Common myeloid progenitor, CD34-positive (primary cell): Measurements from ENCODE around the gene ALDH5A1.

Source experiments
- CTCF ChIA-PET: fragments of 350-600 bp; sonication (Branson Sonifier 250); formaldehyde crosslinking; loops from one replicate; lab custom pipeline; 2021; ENCODE audit warnings: antibody characterized with exemption; lab: Charles Lee
- POLR2A ChIA-PET: fragments of 350-600 bp; sonication (Branson Sonifier 250); formaldehyde crosslinking; loops from one replicate; lab custom pipeline; 2021; ENCODE audit warnings: antibody characterized with exemption; lab: Charles Lee
- DNase-seq, 3 donors: peaks; one replicate each; pipeline versions ENCODE4 v3.0.0 to v3.0.0-alpha.2; 2013
- H3K27ac ChIP-seq, 2 experiments: 1 replicate in 1 of 2; 2 replicates in 1 of 2; pipeline ENCODE4 v1.7.0; 2013; ENCODE audit warnings: inconsistent platforms in 2 of 2, low read length in 2 of 2, mild to moderate bottlenecking in 2 of 2, low read depth in 1 of 2, moderate library complexity in 1 of 2; ENCODE audit not compliant: severe bottlenecking in 2 of 2, insufficient read depth in 1 of 2, poor library complexity in 1 of 2
- H3K27me3 ChIP-seq, 5 experiments: replicated peaks in 2 of 5; 1 replicate in 3 of 5; 2 replicates in 2 of 5; pipeline versions ENCODE4 v1.6.1 to v1.7.0; 2013; ENCODE audit warnings: low read length in 4 of 5, mild to moderate bottlenecking in 2 of 5, moderate library complexity in 2 of 5, inconsistent platforms in 1 of 5; ENCODE audit not compliant: insufficient read depth in 5 of 5, control insufficient read depth in 4 of 5
- H3K36me3 ChIP-seq, 4 experiments: 1 replicate in 2 of 4; 2 replicates in 2 of 4; pipeline versions ENCODE4 v1.6.1 to v1.7.0; 2013; ENCODE audit warnings: low read length in 3 of 4, control low read depth in 1 of 4, mild to moderate bottlenecking in 1 of 4; ENCODE audit not compliant: control insufficient read depth in 4 of 4, insufficient read depth in 4 of 4
- H3K4me1 ChIP-seq, 4 experiments: 1 replicate in 3 of 4; 2 replicates in 1 of 4; pipeline versions ENCODE4 v1.6.1 to v1.7.1; 2013; ENCODE audit warnings: low read length in 3 of 4, mild to moderate bottlenecking in 3 of 4, control low read depth in 1 of 4, inconsistent platforms in 1 of 4, moderate library complexity in 1 of 4; ENCODE audit not compliant: control insufficient read depth in 4 of 4, insufficient read depth in 4 of 4; ENCODE audit errors: control extremely low read depth in 1 of 4
- H3K4me3 ChIP-seq, 7 experiments: 1 replicate in 4 of 7; 2 replicates in 3 of 7; pipeline versions ENCODE4 v1.5.1 to v1.7.0; 2013; ENCODE audit warnings: mild to moderate bottlenecking in 7 of 7, low read length in 6 of 7, moderate library complexity in 6 of 7, inconsistent platforms in 2 of 7, low read depth in 2 of 7, control low read depth in 1 of 7; ENCODE audit not compliant: insufficient read depth in 4 of 7, control insufficient read depth in 1 of 7; ENCODE audit errors: extremely low read depth in 1 of 7
- H3K9me3 ChIP-seq, 5 experiments: 1 replicate in 4 of 5; 2 replicates in 1 of 5; pipeline versions ENCODE4 v1.6.1 to v1.7.1; 2013; ENCODE audit warnings: low read length in 4 of 5, mild to moderate bottlenecking in 2 of 5, inconsistent platforms in 1 of 5, low read depth in 1 of 5, moderate library complexity in 1 of 5; ENCODE audit not compliant: control insufficient read depth in 4 of 5, insufficient read depth in 2 of 5; ENCODE audit errors: control extremely low read depth in 1 of 5
- WGBS: methylation state at CpG from one replicate; pipeline ENCODE4 v1.1.5; 2013; ENCODE audit not compliant: insufficient coverage; 5-methylcytosine and 5-hydroxymethylcytosine counted together

The ALDH5A1 gene

GRCh38 chr6:24453921-24454320 is 40.8 kb upstream of the ALDH5A1 start:
- Histone ChIP-seq H3K9me3 (no peaks in the 10 kb centered on the region), H3K27ac (no peak overlapping the region), H3K27me3 (no peaks in the 10 kb centered on the region), H3K4me1 (no peaks in the 10 kb centered on the region), H3K36me3 (no peaks in the 10 kb centered on the region), H3K4me3 (no peak overlapping the region)
- ChIA-PET CTCF (no interaction called here), POLR2A (interaction anchor here (0.6 kb wide), 1 partner anchor 13 kb away, joined by 3 read pairs; no protein-coding TSS in a partner anchor)
- DNase-seq = no peak
- WGBS = 95% methylated on average over 10 of the region's 10 CpGs

GRCh38 chr6:24454452-24454851 is 40.3 kb upstream of the ALDH5A1 start:
- Histone ChIP-seq H3K36me3 (no peaks in the 10 kb centered on the region), H3K4me3 (no peak overlapping the region), H3K27ac (no peak overlapping the region), H3K27me3 (no peaks in the 10 kb centered on the region), H3K4me1 (no peaks in the 10 kb centered on the region), H3K9me3 (no peaks in the 10 kb centered on the region)
- WGBS = 57% methylated on average over 1 of the region's 5 CpGs
- CTCF ChIA-PET = no interaction called here
- POLR2A ChIA-PET = interaction anchor here (0.6 kb wide), 1 partner anchor 13 kb away, joined by 3 read pairs; no protein-coding TSS in a partner anchor
- DNase-seq = peak in 2 of 3 donors; percentile 2 to 11

- POLR2A ChIA-PET = no interaction called here
- WGBS = 100% methylated on average over 2 of the region's 4 CpGs
- CTCF ChIA-PET = no interaction called here
- no peak overlapping the region for H3K27ac ChIP-seq
- H3K4me3 ChIP-seq = no peak overlapping the region
- no peaks in the 10 kb centered on the region for H3K36me3 ChIP-seq
- no peak for DNase-seq
- no peaks in the 10 kb centered on the region for H3K4me1 ChIP-seq
- H3K9me3 ChIP-seq = no peaks in the 10 kb centered on the region
- H3K27me3 ChIP-seq = no peaks in the 10 kb centered on the region
These were observed 39.7 kb upstream of the ALDH5A1 start for GRCh38 chr6:24455061-24455460.

- H3K4me3 ChIP-seq = no peak overlapping the region
- 53% methylated on average over 3 of the region's 4 CpGs for WGBS
- no peaks in the 10 kb centered on the region for H3K9me3 ChIP-seq
- DNase-seq = no peak
- no peaks in the 10 kb centered on the region for H3K27me3 ChIP-seq
- H3K36me3 ChIP-seq = no peaks in the 10 kb centered on the region
- H3K27ac ChIP-seq = no peak overlapping the region
- H3K4me1 ChIP-seq = no peaks in the 10 kb centered on the region
- ChIA-PET CTCF (interaction anchor here (0.8 kb wide), 1 partner anchor 42 kb away, joined by 3 read pairs; no protein-coding TSS in a partner anchor), POLR2A (no interaction called here)
These were observed 36.6 kb upstream of the ALDH5A1 start for GRCh38 chr6:24458134-24458533.

GRCh38 chr6:24458941-24459340 is 35.8 kb upstream of the ALDH5A1 start:
- no peak for DNase-seq
- CTCF ChIA-PET = interaction anchor here (0.7 kb wide), 1 partner anchor 28 kb away, joined by 3 read pairs; no protein-coding TSS in a partner anchor
- H3K4me1 ChIP-seq = no peaks in the 10 kb centered on the region

GRCh38 chr6:24460966-24461365 is 33.8 kb upstream of the ALDH5A1 start:
- H3K9me3 ChIP-seq = no peaks in the 10 kb centered on the region
- no peak for DNase-seq
- H3K4me1 ChIP-seq = no peaks in the 10 kb centered on the region
- no peaks in the 10 kb centered on the region for H3K27me3 ChIP-seq
- CTCF ChIA-PET = no interaction called here
- no peak overlapping the region for H3K4me3 ChIP-seq
- POLR2A ChIA-PET = no interaction called here
- WGBS = 100% methylated on average over 2 of the region's 4 CpGs
- H3K27ac ChIP-seq = no peak overlapping the region
- H3K36me3 ChIP-seq = no peaks in the 10 kb centered on the region

More at GRCh38 chr6:24458941-24459340, 35.8 kb upstream of the ALDH5A1 start:
- Histone ChIP-seq H3K4me3 (no peak overlapping the region), H3K36me3 (no peaks in the 10 kb centered on the region), H3K27ac (no peak overlapping the region), H3K9me3 (no peaks in the 10 kb centered on the region), H3K27me3 (no peaks in the 10 kb centered on the region)
- WGBS = 96% methylated on average over 2 of the region's 2 CpGs
- POLR2A ChIA-PET = no interaction called here

GRCh38 chr6:24464253-24465038 is 30.3 kb upstream of the ALDH5A1 start:
- 100% methylated on average over 6 of the region's 11 CpGs for whole genome bisulfite sequencing
- ChIA-PET POLR2A (no interaction called here), CTCF (interaction anchor here (1.1 kb wide), 1 partner anchor 17 kb away, joined by 3 read pairs; no protein-coding TSS in a partner anchor)
- Histone ChIP-seq H3K4me3 (no peak overlapping the region), H3K4me1 (no peaks in the 10 kb centered on the region), H3K9me3 (no peaks in the 10 kb centered on the region), H3K36me3 (no peaks in the 10 kb centered on the region), H3K27ac (no peak overlapping the region), H3K27me3 (no peaks in the 10 kb centered on the region)
- DNase-seq = no peak
